Measurements from ENCODE around the gene KCTD8. TPM values are rescaled to one million over a fixed set of nuclear protein-coding genes. Genes with fewer than 3 reads are reported as not detected.
A peak's percentile ranks its signal among the peaks of the same experiment; 100 is the strongest.

KCTD8 gene
- total and polyA plus RNA-seq, 2 donors (not counting 3 experiments of a cell fraction or from before 2014, with no cell fraction given) = 0.36 to 0.80 TPM

GRCh38 chr4:44447563-44448504 is 775 bp downstream of the KCTD8 start:
- CTCF ChIA-PET = interaction anchor here (0.8 to 2.2 kb wide), 12 partner anchors 9 to 1316 kb away, joined by 3 to 10 read pairs (median 5); no protein-coding TSS in a partner anchor
- intact Hi-C loops (cut with micrococcal nuclease) = loop anchor here (2.0 to 10.0 kb wide), 4 partner anchors 277 to 671 kb away; partner anchors contain the start of gene GNPDA2
- BruUV-seq (replicated peaks) = TSS peak; percentile 32
- Histone ChIP-seq H3K4me1 (ENCODE audit: control insufficient read depth, extremely low read depth, insufficient read depth, low read length) (peaks cover 10% of the 10 kb centered on the region), H3K27me3 (ENCODE audit: control insufficient read depth in 2 of 2, insufficient read depth in 2 of 2, low read length in 2 of 2) (peaks cover 25 to 66% of the 10 kb centered on the region in 2 experiments), H4K20me1 (replicated peaks; ENCODE audit: control insufficient read depth, extremely low read depth, insufficient read depth, low read length) (no peaks in the 10 kb centered on the region), H2AFZ (ENCODE audit: low read depth, low read length) (peak overlapping the region; percentile 92), H3K4me2 (ENCODE audit: insufficient read depth, low read length) (peak overlapping the region; percentile 66), H3K9me1 (replicated peaks; ENCODE audit: control insufficient read depth, extremely low read depth, insufficient read depth, low read length) (no peaks in the 10 kb centered on the region), H3K79me2 (ENCODE audit: control insufficient read depth, insufficient read depth, low read length) (no peaks in the 10 kb centered on the region), H3K9ac (replicated peaks; ENCODE audit: extremely low read depth, insufficient read depth, low read length) (no peak overlapping the region), H3K9me3 (replicated peaks; ENCODE audit: control insufficient read depth, insufficient read depth, low read length) (no peaks in the 10 kb centered on the region), H3K4me3 (replicated peaks in 1 of 3; ENCODE audit: insufficient read depth in 1 of 3, low read depth in 1 of 3, low read length in 3 of 3) (peak overlapping the region in 2 of 3 experiments; percentile 8 to 36), H3K36me3 (ENCODE audit: control insufficient read depth in 2 of 2, extremely low read depth in 1 of 2, insufficient read depth in 2 of 2, low read length in 2 of 2) (no peaks in the 10 kb centered on the region), H3K27ac (ENCODE audit: insufficient read depth, low read depth, low read length) (no peak overlapping the region)
- no peak for TF ChIP-seq POLR2A (IDR thresholded peaks at IDR 0.05; ENCODE audit: low read depth, low read length)
- no peak for TF ChIP-seq FOS (IDR thresholded peaks at IDR 0.05; ENCODE audit: borderline replicate concordance, insufficient read depth, low read length)
- no peak for TF ChIP-seq JUN (IDR thresholded peaks at IDR 0.05; ENCODE audit: borderline replicate concordance, insufficient read depth, insufficient read length, low read depth)
- peak; percentile 82 for TF ChIP-seq EZH2 (IDR thresholded peaks at IDR 0.05; ENCODE audit: borderline replicate concordance, low read depth, low read length, severe bottlenecking)
- TF ChIP-seq CTCF (IDR thresholded peaks at IDR 0.05; ENCODE audit: extremely low read depth in 1 of 2, insufficient read depth in 1 of 2, low read depth in 1 of 2, low read length in 2 of 2) = no peak
- TF ChIP-seq MYC (IDR thresholded peaks at IDR 0.05; ENCODE audit: low read depth, low read length) = no peak
- no peak for TF ChIP-seq MAX (IDR thresholded peaks at IDR 0.05; ENCODE audit: insufficient read depth, insufficient read length)
- no peak for TF ChIP-seq GATA2 (IDR thresholded peaks at IDR 0.05; ENCODE audit: insufficient read depth, insufficient read length, low read depth, low read length)
- no peak for TF ChIP-seq POLR2AphosphoS5 (IDR thresholded peaks at IDR 0.05; ENCODE audit: insufficient read depth, low read depth, low read length)
- peak; percentile 21 for DNase-seq (ENCODE audit: low read depth, low spot score)
- POLR2A ChIA-PET = no interaction called here
- peak; percentile 21 for FAIRE-seq
- dilution Hi-C loops (cut with MboI; ENCODE audit: extremely low pct_ligation_motif_present, low sequenced_read_pairs) = no loop called here
